Stimulated activated naive B cell treated with anti-CD40 and anti-IgM and Interleukin-4, amounts not matched to agents 10 μg/mL and 1 μg/mL and 100 μg/mL, for 72 hours (primary cell): ENCODE results near the gene TFDP2.
"Not testable (repeated sequence)": the region's sequence is repeated elsewhere in the genome, so short reads cannot be mapped to it uniquely, and the experiment has no call there.

Experiments used
- ATAC-seq, 2 donors: fragments of 150-1000 bp; cut with Tn5 transposase; replicated peaks; 2 replicates each; pipeline ENCODE4 v1.10.0; 2021; ENCODE audit warnings: moderate library complexity in 1 of 2
- DNase-seq: peaks from one replicate; pipeline ENCODE4 v3.0.0; 2021
- H3K27ac Mint-ChIP-seq: one replicate; pipeline ENCODE4 v1.8.0; 2022; ENCODE audit warnings: mild to moderate bottlenecking, mixed read lengths
- H3K27me3 Mint-ChIP-seq, 2 donors: one replicate each; pipeline ENCODE4 v1.8.0; 2022; ENCODE audit warnings: mixed read lengths in 2 of 2
- H3K36me3 Mint-ChIP-seq, 2 donors: one replicate each; pipeline ENCODE4 v1.8.0; 2022; ENCODE audit warnings: mixed read lengths in 2 of 2, mild to moderate bottlenecking in 1 of 2
- H3K4me1 Mint-ChIP-seq, 2 donors: one replicate each; pipeline ENCODE4 v1.8.0; 2022; ENCODE audit warnings: mixed read lengths in 2 of 2, mild to moderate bottlenecking in 1 of 2
- H3K4me3 Mint-ChIP-seq, 2 donors: one replicate each; pipeline ENCODE4 v1.8.0; 2022; ENCODE audit warnings: mild to moderate bottlenecking in 2 of 2, mixed read lengths in 2 of 2, moderate library complexity in 1 of 2
- H3K9me3 Mint-ChIP-seq, 2 donors: one replicate each; pipeline ENCODE4 v1.8.0; 2022; ENCODE audit warnings: mixed read lengths in 2 of 2, mild to moderate bottlenecking in 1 of 2

The TFDP2 gene

GRCh38 chr3:141939759-141940158 is 209.6 kb downstream of the TFDP2 start:
- no peak overlapping the region for H3K27ac Mint-ChIP-seq
- H3K27me3 Mint-ChIP-seq: no peaks in the 10 kb centered on the region
- no peak overlapping the region for H3K4me3 Mint-ChIP-seq
- no peaks in the 10 kb centered on the region for H3K36me3 Mint-ChIP-seq
- H3K9me3 Mint-ChIP-seq: no peaks in the 10 kb centered on the region
- DNase-seq: no peak
- no peak for ATAC-seq
- peaks cover 2 to 15% of the 10 kb centered on the region in 2 donors for H3K4me1 Mint-ChIP-seq

GRCh38 chr3:141938011-141938500 is 211.3 kb downstream of the TFDP2 start:
- Mint-ChIP-seq H3K27ac (no peak overlapping the region), H3K9me3 (no peaks in the 10 kb centered on the region), H3K4me1 (peaks cover 2 to 15% of the 10 kb centered on the region in 2 donors), H3K36me3 (no peaks in the 10 kb centered on the region), H3K27me3 (no peaks in the 10 kb centered on the region), H3K4me3 (no peak overlapping the region)
- no peak for DNase-seq
- ATAC-seq: no peak

- Mint-ChIP-seq H3K4me1 (peaks cover under 1 to 3% of the 10 kb centered on the region in 2 donors), H3K9me3 (no peaks in the 10 kb centered on the region), H3K27me3 (no peaks in the 10 kb centered on the region), H3K36me3 (peaks cover under 1 to 4% of the 10 kb centered on the region in 2 donors), H3K4me3 (no peak overlapping the region), H3K27ac (no peak overlapping the region)
- ATAC-seq (no peak), DNase-seq (no peak)
Observed at GRCh38 chr3:141934354-141934753, 215.0 kb downstream of the TFDP2 start.

GRCh38 chr3:141933421-141934300 is 215.7 kb downstream of the TFDP2 start:
- H3K36me3 Mint-ChIP-seq: peaks cover 8% of the 10 kb centered on the region in 2 donors
- H3K9me3 Mint-ChIP-seq: no peaks in the 10 kb centered on the region
- DNase-seq (no peak), ATAC-seq (peak in 1 of 2 donors; percentile 8)
- peak overlapping the region; percentile 51 for H3K27ac Mint-ChIP-seq
- no peaks in the 10 kb centered on the region for H3K27me3 Mint-ChIP-seq
- no peak overlapping the region for H3K4me3 Mint-ChIP-seq
- peaks cover 4 to 6% of the 10 kb centered on the region in 2 donors for H3K4me1 Mint-ChIP-seq

- Mint-ChIP-seq H3K9me3 (no peaks in the 10 kb centered on the region), H3K27ac (no peak overlapping the region), H3K4me1 (peaks cover 6 to 8% of the 10 kb centered on the region in 2 donors), H3K27me3 (no peaks in the 10 kb centered on the region), H3K4me3 (no peak overlapping the region), H3K36me3 (peaks cover 24% of the 10 kb centered on the region in 2 donors)
- ATAC-seq (no peak), DNase-seq (no peak)
Observed at GRCh38 chr3:141930801-141931200, 218.5 kb downstream of the TFDP2 start.

- Mint-ChIP-seq H3K36me3 (peaks cover 34 to 35% of the 10 kb centered on the region in 2 donors), H3K4me1 (peaks cover 6 to 8% of the 10 kb centered on the region in 2 donors), H3K27me3 (no peaks in the 10 kb centered on the region), H3K4me3 (no peak overlapping the region), H3K9me3 (no peaks in the 10 kb centered on the region), H3K27ac (peak overlapping the region; percentile 71)
- ATAC-seq (no peak), DNase-seq (no peak)
Observed at GRCh38 chr3:141929341-141929995, 219.9 kb downstream of the TFDP2 start.

- Mint-ChIP-seq H3K27me3 (no peaks in the 10 kb centered on the region), H3K27ac (peak overlapping the region; percentile 38), H3K9me3 (no peaks in the 10 kb centered on the region), H3K4me1 (peaks cover 6 to 8% of the 10 kb centered on the region in 2 donors), H3K36me3 (peaks cover 37 to 38% of the 10 kb centered on the region in 2 donors), H3K4me3 (peak overlapping the region in 1 of 2 donors; percentile 2)
- peak in 1 of 2 donors; percentile 29 for ATAC-seq
- no peak for DNase-seq
Observed at GRCh38 chr3:141928631-141929270, 220.6 kb downstream of the TFDP2 start.

GRCh38 chr3:141926929-141927328 is 222.4 kb downstream of the TFDP2 start:
- Mint-ChIP-seq H3K4me3 (no peak overlapping the region), H3K9me3 (no peaks in the 10 kb centered on the region), H3K4me1 (peaks cover 6 to 8% of the 10 kb centered on the region in 2 donors), H3K27ac (no peak overlapping the region), H3K27me3 (no peaks in the 10 kb centered on the region), H3K36me3 (peaks cover 48 to 50% of the 10 kb centered on the region in 2 donors)
- ATAC-seq (no peak), DNase-seq (no peak)

GRCh38 chr3:141925677-141926076 is 223.7 kb downstream of the TFDP2 start:
- not testable (repeated sequence) for H3K27ac Mint-ChIP-seq, H3K4me3 Mint-ChIP-seq, H3K9me3 Mint-ChIP-seq, DNase-seq, ATAC-seq, H3K27me3 Mint-ChIP-seq, H3K4me1 Mint-ChIP-seq
- H3K36me3 Mint-ChIP-seq: peaks cover 55 to 57% of the 10 kb centered on the region in 2 donors

GRCh38 chr3:141921316-141921715 is 228.0 kb downstream of the TFDP2 start:
- Mint-ChIP-seq H3K9me3 (no peaks in the 10 kb centered on the region), H3K36me3 (peaks cover 36 to 49% of the 10 kb centered on the region in 2 donors), H3K27me3 (no peaks in the 10 kb centered on the region), H3K4me1 (no peaks in the 10 kb centered on the region), H3K4me3 (no peak overlapping the region), H3K27ac (no peak overlapping the region)
- DNase-seq (no peak), ATAC-seq (no peak)

GRCh38 chr3:141920701-141921100 is 228.6 kb downstream of the TFDP2 start:
- H3K27me3 Mint-ChIP-seq: no peaks in the 10 kb centered on the region
- H3K9me3 Mint-ChIP-seq: no peaks in the 10 kb centered on the region
- H3K4me3 Mint-ChIP-seq: no peak overlapping the region
- DNase-seq (no peak), ATAC-seq (no peak)
- no peaks in the 10 kb centered on the region for H3K4me1 Mint-ChIP-seq
- H3K27ac Mint-ChIP-seq: no peak overlapping the region
- peaks cover 35 to 49% of the 10 kb centered on the region in 2 donors for H3K36me3 Mint-ChIP-seq

GRCh38 chr3:141915766-141916165 is 233.6 kb downstream of the TFDP2 start:
- Mint-ChIP-seq H3K9me3 (peaks cover 2 to 7% of the 10 kb centered on the region in 2 donors), H3K4me1 (peaks cover 2 to 5% of the 10 kb centered on the region in 2 donors), H3K4me3 (no peak overlapping the region), H3K36me3 (peaks cover 34 to 51% of the 10 kb centered on the region in 2 donors), H3K27me3 (no peaks in the 10 kb centered on the region), H3K27ac (no peak overlapping the region)
- ATAC-seq: no peak
- no peak for DNase-seq

GRCh38 chr3:141915016-141915415 is 234.3 kb downstream of the TFDP2 start:
- H3K9me3 Mint-ChIP-seq: peaks cover 2 to 7% of the 10 kb centered on the region in 2 donors
- ATAC-seq (no peak), DNase-seq (no peak)
- H3K4me1 Mint-ChIP-seq: peaks cover 2 to 5% of the 10 kb centered on the region in 2 donors
- H3K27ac Mint-ChIP-seq: no peak overlapping the region
- no peaks in the 10 kb centered on the region for H3K27me3 Mint-ChIP-seq
- no peak overlapping the region for H3K4me3 Mint-ChIP-seq
- H3K36me3 Mint-ChIP-seq: peaks cover 35 to 49% of the 10 kb centered on the region in 2 donors

GRCh38 chr3:141914311-141914710 is 235.0 kb downstream of the TFDP2 start:
- DNase-seq (no peak), ATAC-seq (no peak)
- peaks cover 2 to 5% of the 10 kb centered on the region in 2 donors for H3K4me1 Mint-ChIP-seq
- no peak overlapping the region for H3K4me3 Mint-ChIP-seq
- H3K9me3 Mint-ChIP-seq: peaks cover 2 to 7% of the 10 kb centered on the region in 2 donors
- H3K27me3 Mint-ChIP-seq: no peaks in the 10 kb centered on the region
- peaks cover 38 to 55% of the 10 kb centered on the region in 2 donors for H3K36me3 Mint-ChIP-seq
- no peak overlapping the region for H3K27ac Mint-ChIP-seq
